NCI-H2081 treated with DMSO at 0.1 percent for 48 hours (cell line): ENCODE measurements around the gene VAC14.
"Not testable (repeated sequence)": the region's sequence is repeated elsewhere in the genome, so short reads cannot be mapped to it uniquely, and the experiment has no call there.

Experiments used
- DNase-seq: peaks from one replicate; lab custom pipeline; 2025; lab: John Stamatoyannopoulos, UW

Gene VAC14

DNA sequence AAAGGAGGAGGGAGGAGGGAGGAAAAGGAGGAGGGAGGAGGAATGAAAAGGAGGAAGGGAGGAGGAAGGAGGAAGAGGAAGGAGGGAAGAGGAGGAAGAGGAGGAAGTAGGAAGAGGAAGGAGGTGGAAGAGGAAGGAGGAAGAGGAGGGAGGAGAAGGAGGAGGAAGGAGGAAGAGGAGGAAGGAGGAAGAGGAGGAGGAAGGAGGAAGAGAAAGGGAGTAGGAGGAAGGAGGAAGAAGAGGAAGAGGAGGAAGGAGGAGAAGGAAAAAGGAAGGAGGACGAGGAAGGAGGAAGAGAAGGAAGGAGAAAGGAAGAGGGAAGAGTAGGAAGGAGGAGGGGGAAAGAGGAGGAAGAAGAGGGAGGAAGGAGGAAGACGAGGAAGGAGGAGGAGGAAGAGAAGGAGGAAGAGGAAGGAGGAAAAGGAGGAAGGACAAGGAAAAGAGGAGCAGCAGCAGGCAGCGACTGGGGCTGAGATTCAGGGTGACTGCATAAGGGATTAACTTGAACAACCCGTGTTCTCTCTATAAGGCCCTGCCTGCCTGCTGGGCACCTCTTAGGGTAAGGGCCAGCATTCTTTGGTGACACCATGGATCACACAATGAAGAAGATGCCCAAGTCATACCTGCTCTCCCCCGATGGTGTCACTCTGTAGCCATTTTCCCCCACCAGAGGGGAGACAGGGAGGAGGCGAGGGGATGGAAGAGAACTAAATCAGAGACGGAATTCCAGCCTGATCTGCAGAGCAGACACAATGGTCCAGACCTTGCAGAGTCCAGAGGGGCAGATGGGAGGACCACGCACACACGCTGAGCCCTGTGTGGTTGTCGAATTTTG, 156.0 kb downstream of the VAC14 start:
- DNase-seq = no peak

DNA sequence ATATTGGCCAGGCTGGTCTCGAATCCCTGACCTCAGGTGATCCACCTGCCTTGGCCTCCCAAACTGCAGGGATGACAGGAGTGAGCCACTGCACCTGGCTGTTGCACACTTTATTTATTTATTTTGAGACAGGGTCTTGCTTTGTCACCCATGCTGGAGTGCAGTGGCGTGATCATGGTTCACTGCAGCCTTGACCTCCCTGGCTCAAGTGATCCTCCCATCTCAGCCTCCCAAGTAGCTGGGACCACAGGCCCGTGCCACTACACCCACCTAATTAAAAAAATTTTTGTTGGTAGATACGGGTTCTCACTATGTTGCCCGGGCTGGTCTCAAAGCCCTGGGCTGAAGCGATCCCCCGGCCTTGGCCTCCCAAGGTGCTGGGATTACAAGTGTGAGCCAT, 157.7 kb downstream of the VAC14 start:
- DNase-seq = not testable (repeated sequence)

DNA sequence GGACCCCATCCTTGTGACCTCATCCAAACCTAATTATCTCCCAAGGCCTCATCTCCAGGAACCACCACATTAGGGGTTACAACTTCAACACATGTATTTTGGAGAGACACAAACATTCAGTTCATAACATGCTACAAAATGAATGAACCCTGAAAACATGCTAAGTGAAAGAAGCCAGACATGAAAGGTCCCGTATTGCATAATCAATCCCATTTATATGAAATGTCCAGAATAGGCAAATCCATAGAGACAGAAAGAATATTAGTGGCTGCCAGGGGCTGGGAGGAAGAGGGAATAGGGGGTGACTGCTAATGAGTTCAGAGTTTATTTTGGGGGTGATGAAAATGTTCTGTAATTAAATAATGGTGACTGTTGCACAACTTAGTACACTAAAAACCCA, 158.3 kb downstream of the VAC14 start:
- no peak for DNase-seq

DNA sequence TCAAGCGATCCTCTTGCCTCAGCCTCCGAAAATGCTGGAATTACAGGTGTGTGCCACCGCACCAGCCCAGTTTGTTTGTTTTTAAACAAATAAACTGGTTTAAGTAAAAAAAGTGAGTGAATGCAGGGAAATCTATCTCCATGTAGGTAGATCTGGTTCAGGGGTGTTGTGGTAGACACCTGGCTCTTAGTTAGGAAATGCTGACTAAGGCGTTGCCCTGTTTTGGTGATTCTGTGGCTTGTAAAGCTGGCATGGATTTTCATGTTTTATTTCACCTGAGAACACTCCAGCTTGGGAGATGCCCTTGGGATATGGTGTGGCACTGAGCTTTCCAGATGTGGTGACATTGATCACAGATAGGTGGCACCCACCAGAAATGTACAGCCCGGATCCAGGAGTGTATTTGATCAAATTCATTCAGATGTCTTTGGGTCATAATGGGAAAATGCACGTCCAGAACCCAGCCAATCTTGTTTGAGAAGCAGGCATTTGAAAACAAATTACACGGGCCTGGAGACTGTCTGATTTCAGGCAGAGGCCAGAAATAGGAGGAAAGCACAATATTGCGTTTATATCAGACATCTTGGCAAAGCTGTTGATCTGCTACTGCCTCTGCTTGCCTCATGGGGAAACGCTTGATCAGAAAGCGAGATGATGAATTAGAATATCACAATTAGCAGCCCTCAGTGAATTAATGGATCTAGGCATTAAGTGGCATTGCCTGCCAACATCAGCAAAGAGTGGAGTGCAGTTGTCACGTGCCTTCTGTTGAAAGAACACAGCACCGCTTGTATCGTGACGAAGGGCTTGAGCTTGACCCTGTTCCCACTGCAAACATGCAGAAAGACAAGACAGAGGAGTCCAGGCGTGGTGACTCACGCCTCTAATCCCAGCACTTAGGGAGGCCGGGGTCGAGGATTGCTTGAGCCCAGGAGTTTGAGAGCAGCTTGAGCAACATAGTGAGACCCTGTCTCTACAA, 161.9 kb downstream of the VAC14 start:
- no peak for DNase-seq
